Stimulated activated memory B cell treated with anti-CD40 and anti-IgM and Interleukin-4, amounts not matched to agents 10 μg/mL and 1 μg/mL and 100 μg/mL, for 72 hours (primary cell): ENCODE data around the gene TENM3.

Source experiments
- ATAC-seq: fragments of 150-1000 bp; cut with Tn5 transposase; 2 replicates; pipeline ENCODE4 v1.10.0; 2021
- H3K27ac Mint-ChIP-seq: one replicate; pipeline ENCODE4 v1.8.0; 2022; ENCODE audit warnings: mild to moderate bottlenecking, mixed read lengths
- H3K27me3 Mint-ChIP-seq: one replicate; pipeline ENCODE4 v1.8.0; 2022; ENCODE audit warnings: mixed read lengths
- H3K36me3 Mint-ChIP-seq: one replicate; pipeline ENCODE4 v1.8.0; 2022; ENCODE audit warnings: mixed read lengths
- H3K4me1 Mint-ChIP-seq: one replicate; pipeline ENCODE4 v1.8.0; 2022; ENCODE audit warnings: mixed read lengths
- H3K4me3 Mint-ChIP-seq: one replicate; pipeline ENCODE4 v1.8.0; 2022; ENCODE audit warnings: mild to moderate bottlenecking, moderate library complexity, mixed read lengths
- H3K9me3 Mint-ChIP-seq: one replicate; pipeline ENCODE4 v1.8.0; 2022; ENCODE audit warnings: mixed read lengths

Gene TENM3

DNA sequence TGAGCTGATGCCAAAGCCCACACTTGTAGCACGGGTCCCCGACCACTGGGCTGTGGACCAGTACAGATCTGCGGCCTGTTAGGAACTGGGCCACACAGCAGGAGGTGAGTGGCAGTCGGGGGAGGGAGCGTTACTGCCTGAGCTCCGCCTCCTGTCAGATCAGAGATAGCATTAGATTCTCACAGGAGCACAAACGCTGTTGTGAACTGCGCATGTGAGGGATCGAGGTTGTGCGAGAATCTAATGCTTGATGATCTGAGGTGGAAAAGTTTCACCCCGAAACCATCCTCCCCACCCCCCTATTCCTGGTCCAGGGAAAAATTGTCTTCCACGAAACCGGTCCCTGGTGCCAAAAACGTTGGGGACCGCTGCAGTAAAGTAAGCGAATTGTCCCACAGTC lies 382.0 kb downstream of the TENM3 start:
- no peak overlapping the region for H3K27ac Mint-ChIP-seq
- no peaks in the 10 kb centered on the region for H3K9me3 Mint-ChIP-seq
- no peaks in the 10 kb centered on the region for H3K36me3 Mint-ChIP-seq
- no peak for ATAC-seq
- H3K4me1 Mint-ChIP-seq, result no peaks in the 10 kb centered on the region
- H3K27me3 Mint-ChIP-seq, result no peaks in the 10 kb centered on the region
- no peak overlapping the region for H3K4me3 Mint-ChIP-seq

DNA sequence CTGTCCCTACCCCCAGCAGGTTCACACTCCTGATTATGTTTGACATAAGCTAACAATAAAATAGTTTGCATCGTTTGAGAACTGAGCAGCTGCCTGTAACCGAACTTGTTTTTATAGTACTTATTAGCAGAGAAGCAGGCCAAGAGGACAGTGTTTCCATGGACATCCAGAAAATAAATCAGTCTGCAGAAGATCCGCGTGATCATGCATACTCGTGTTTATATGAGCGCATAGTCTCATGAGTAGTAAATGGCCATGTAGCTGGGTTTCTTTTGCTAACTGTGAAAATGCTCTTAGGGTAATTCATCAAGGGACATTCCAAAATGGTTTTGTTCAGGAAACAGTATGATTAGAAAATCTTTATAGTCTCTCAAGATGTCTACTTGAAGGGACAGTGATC lies 384.8 kb downstream of the TENM3 start:
- Mint-ChIP-seq H3K27ac (no peak overlapping the region), H3K9me3 (no peaks in the 10 kb centered on the region), H3K36me3 (no peaks in the 10 kb centered on the region), H3K27me3 (no peaks in the 10 kb centered on the region), H3K4me1 (no peaks in the 10 kb centered on the region), H3K4me3 (no peak overlapping the region)
- ATAC-seq, result no peak

DNA sequence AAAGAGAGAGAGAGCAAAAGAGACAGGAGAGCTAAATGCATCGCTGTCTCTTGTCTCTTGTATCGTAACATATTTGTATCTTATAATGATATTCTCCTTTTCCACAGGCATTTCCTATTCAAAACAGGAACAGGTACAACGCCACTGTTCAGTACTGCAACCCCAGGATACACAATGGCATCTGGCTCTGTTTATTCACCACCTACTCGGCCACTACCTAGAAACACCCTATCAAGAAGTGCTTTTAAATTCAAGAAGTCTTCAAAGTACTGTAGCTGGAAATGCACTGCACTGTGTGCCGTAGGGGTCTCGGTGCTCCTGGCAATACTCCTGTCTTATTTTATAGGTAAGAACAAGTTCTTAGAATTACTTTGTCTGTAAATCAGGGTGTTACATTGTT lies 385.3 kb downstream of the TENM3 start:
- no peak for ATAC-seq
- no peaks in the 10 kb centered on the region for H3K27me3 Mint-ChIP-seq

GRCh38 chr4:182629096-182629495 lies 385.9 kb downstream of the TENM3 start:
- Mint-ChIP-seq H3K4me1 (no peaks in the 10 kb centered on the region), H3K36me3 (no peaks in the 10 kb centered on the region), H3K27ac (no peak overlapping the region), H3K9me3 (no peaks in the 10 kb centered on the region), H3K27me3 (no peaks in the 10 kb centered on the region), H3K4me3 (no peak overlapping the region)
- no peak for ATAC-seq

More for the DNA sequence above, 385.3 kb downstream of the TENM3 start:
- Mint-ChIP-seq H3K4me1 (no peaks in the 10 kb centered on the region), H3K27ac (no peak overlapping the region), H3K36me3 (no peaks in the 10 kb centered on the region), H3K4me3 (no peak overlapping the region), H3K9me3 (no peaks in the 10 kb centered on the region)

DNA sequence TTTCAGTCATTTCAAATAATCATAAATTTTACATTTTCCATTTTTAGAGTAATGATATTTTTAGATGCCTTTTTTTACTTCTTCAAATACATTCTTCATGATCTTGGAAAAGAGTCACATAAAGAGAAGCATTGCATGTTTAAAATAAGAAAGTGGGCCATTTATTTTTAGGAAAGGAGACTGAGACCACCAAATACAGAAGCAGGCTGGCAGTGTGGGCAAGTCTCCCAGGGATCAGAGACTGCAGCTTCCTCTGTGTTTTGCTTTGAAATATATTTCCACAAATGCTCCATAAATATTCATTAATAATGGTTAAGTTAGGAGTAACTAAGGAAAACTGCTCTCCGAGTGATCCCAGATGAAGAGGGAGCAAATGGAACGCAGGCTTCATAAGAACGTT lies 397.3 kb downstream of the TENM3 start:
- no peak overlapping the region for H3K27ac Mint-ChIP-seq
- H3K4me3 Mint-ChIP-seq, result no peak overlapping the region
- H3K27me3 Mint-ChIP-seq, result no peaks in the 10 kb centered on the region
- ATAC-seq, result no peak
- H3K9me3 Mint-ChIP-seq, result peaks cover 3% of the 10 kb centered on the region
- no peaks in the 10 kb centered on the region for H3K36me3 Mint-ChIP-seq
- H3K4me1 Mint-ChIP-seq, result no peaks in the 10 kb centered on the region

GRCh38 chr4:182640932-182641331 lies 397.7 kb downstream of the TENM3 start:
- Mint-ChIP-seq H3K36me3 (no peaks in the 10 kb centered on the region), H3K27ac (no peak overlapping the region), H3K27me3 (no peaks in the 10 kb centered on the region), H3K4me3 (no peak overlapping the region), H3K4me1 (no peaks in the 10 kb centered on the region), H3K9me3 (peaks cover 3% of the 10 kb centered on the region)
- no peak for ATAC-seq

- no peaks in the 10 kb centered on the region for H3K27me3 Mint-ChIP-seq
- no peaks in the 10 kb centered on the region for H3K4me1 Mint-ChIP-seq
- H3K9me3 Mint-ChIP-seq, result peaks cover 6% of the 10 kb centered on the region
- no peak overlapping the region for H3K27ac Mint-ChIP-seq
- H3K36me3 Mint-ChIP-seq, result no peaks in the 10 kb centered on the region
- no peak overlapping the region for H3K4me3 Mint-ChIP-seq
- no peak for ATAC-seq
Observed at GRCh38 chr4:182642831-182643230, 399.6 kb downstream of the TENM3 start.

DNA sequence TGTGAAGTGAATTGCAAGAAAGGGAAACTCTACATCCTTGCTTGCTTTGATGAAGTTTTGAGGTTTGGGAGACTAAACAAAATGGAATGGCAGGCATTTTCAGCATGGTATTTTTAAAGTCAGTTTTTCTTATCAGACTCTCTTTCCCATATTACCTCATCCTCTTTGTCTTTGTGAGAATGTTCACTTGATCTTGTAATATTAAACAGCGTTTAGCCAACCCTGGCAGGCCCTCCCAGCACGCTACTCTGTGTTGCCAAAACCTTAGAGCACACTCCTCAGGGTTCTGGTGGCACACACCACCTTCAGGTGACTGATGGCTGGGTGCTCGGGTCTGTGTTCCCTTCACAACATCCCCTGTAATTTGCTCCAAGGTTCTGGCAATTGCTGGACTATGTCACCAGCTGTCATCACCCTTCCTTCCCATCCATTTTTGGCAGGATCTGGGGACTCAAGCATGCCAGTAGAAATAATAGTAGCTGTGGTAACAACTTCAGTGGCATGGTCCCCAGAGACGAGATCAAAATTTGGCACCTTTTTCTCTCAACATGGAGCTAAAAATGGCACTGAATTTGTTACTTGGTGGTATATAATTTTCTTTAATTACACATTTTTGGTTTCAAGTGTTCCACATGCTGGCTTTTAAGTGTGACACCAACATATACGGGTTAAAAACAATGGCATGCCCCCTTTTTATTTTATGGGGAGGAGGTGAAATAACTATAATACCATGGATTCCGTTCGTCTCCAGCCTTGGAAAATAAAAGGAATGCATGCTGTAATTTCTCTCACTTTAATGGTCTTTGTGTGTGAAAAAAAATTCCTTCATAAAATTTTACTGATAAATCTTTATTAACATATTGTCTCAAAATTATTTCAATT lies 400.8 kb downstream of the TENM3 start:
- no peaks in the 10 kb centered on the region for H3K36me3 Mint-ChIP-seq
- H3K4me1 Mint-ChIP-seq, result no peaks in the 10 kb centered on the region
- H3K4me3 Mint-ChIP-seq, result no peak overlapping the region
- no peak for ATAC-seq
- H3K9me3 Mint-ChIP-seq, result peaks cover 6% of the 10 kb centered on the region
- no peak overlapping the region for H3K27ac Mint-ChIP-seq
- H3K27me3 Mint-ChIP-seq, result no peaks in the 10 kb centered on the region

DNA sequence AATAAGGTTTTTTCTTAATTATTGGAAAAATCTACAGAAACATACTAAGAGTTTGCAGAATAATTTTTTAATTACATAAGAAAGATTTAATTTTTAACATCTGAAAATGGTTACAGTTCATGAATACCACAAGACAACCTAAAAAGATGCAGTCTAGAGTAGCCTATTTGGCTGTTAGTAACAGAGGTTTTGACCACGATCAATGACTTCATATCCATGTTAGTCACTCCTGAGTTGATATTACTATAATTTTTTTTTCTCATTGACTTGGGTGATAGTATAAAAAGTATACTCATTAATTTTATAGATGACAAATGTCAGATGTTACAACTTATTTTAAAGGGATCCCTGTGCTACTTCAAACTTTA lies 401.5 kb downstream of the TENM3 start:
- H3K4me3 Mint-ChIP-seq, result no peak overlapping the region

GRCh38 chr4:182645511-182645910 lies 402.3 kb downstream of the TENM3 start:
- Mint-ChIP-seq H3K27me3 (peaks cover 5% of the 10 kb centered on the region), H3K4me3 (no peak overlapping the region)

More for the DNA sequence above, 401.5 kb downstream of the TENM3 start:
- H3K27ac Mint-ChIP-seq, result no peak overlapping the region
- H3K27me3 Mint-ChIP-seq, result no peaks in the 10 kb centered on the region
- H3K36me3 Mint-ChIP-seq, result no peaks in the 10 kb centered on the region
- H3K4me1 Mint-ChIP-seq, result no peaks in the 10 kb centered on the region
- no peak for ATAC-seq
- H3K9me3 Mint-ChIP-seq, result peaks cover 6% of the 10 kb centered on the region

GRCh38 chr4:182647646-182648300 lies 404.6 kb downstream of the TENM3 start:
- H3K9me3 Mint-ChIP-seq, result peaks cover 6% of the 10 kb centered on the region
- no peaks in the 10 kb centered on the region for H3K4me1 Mint-ChIP-seq
- H3K4me3 Mint-ChIP-seq, result no peak overlapping the region
- ATAC-seq, result no peak
- no peak overlapping the region for H3K27ac Mint-ChIP-seq
- H3K27me3 Mint-ChIP-seq, result peaks cover 16% of the 10 kb centered on the region
- no peaks in the 10 kb centered on the region for H3K36me3 Mint-ChIP-seq

More at GRCh38 chr4:182645511-182645910, 402.3 kb downstream of the TENM3 start:
- ATAC-seq, result no peak
- H3K4me1 Mint-ChIP-seq, result no peaks in the 10 kb centered on the region
- no peak overlapping the region for H3K27ac Mint-ChIP-seq
- no peaks in the 10 kb centered on the region for H3K36me3 Mint-ChIP-seq
- H3K9me3 Mint-ChIP-seq, result peaks cover 6% of the 10 kb centered on the region

- Mint-ChIP-seq H3K36me3 (no peaks in the 10 kb centered on the region), H3K27me3 (peaks cover 16% of the 10 kb centered on the region), H3K4me3 (no peak overlapping the region), H3K27ac (no peak overlapping the region), H3K9me3 (peaks cover 6% of the 10 kb centered on the region), H3K4me1 (no peaks in the 10 kb centered on the region)
- no peak for ATAC-seq
Observed at GRCh38 chr4:182648766-182649165, 405.6 kb downstream of the TENM3 start.

DNA sequence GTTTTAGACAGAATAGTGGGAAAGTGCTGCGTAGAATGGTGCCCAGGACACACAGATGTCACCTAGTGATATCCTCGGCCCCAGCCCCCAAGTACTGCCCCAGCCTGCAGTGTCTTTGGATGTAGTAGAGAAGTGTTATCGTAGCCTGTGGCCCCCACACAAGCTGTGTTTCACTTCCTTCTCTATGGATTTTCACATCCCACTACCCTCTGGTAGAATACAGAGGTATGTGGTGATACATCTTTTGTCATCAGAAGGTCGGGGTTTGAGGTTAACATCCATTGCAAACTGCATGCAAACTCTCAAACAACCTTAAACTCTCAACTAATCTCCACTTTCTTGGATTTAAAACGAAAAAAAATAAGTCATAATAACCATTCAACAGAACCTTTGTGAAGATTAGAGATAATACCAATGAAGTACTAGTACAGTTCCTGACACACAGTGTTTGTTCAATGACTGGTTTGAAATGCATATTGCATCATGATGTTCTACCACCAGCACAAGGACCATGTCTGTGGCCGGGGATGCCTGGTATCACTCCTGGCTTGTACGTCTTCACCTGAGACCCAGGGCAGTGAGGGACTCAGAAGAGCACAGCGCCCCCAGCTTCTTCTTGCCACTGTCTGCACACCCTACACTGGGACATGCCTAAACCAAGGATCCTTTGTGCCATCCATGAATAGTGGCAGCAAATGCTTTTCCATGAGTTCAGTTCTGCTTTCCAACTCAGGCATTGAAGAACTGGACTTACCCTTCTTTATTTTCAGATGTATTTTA lies 406.7 kb downstream of the TENM3 start:
- Mint-ChIP-seq H3K27me3 (peaks cover 16% of the 10 kb centered on the region), H3K36me3 (no peaks in the 10 kb centered on the region), H3K4me1 (no peaks in the 10 kb centered on the region), H3K27ac (no peak overlapping the region), H3K9me3 (peaks cover 6% of the 10 kb centered on the region), H3K4me3 (no peak overlapping the region)
- ATAC-seq, result no peak

- Mint-ChIP-seq H3K27ac (no peak overlapping the region), H3K36me3 (no peaks in the 10 kb centered on the region), H3K27me3 (peaks cover 16% of the 10 kb centered on the region), H3K9me3 (no peaks in the 10 kb centered on the region), H3K4me1 (no peaks in the 10 kb centered on the region), H3K4me3 (no peak overlapping the region)
- ATAC-seq, result no peak
Observed at GRCh38 chr4:182653596-182653995, 410.4 kb downstream of the TENM3 start.

DNA sequence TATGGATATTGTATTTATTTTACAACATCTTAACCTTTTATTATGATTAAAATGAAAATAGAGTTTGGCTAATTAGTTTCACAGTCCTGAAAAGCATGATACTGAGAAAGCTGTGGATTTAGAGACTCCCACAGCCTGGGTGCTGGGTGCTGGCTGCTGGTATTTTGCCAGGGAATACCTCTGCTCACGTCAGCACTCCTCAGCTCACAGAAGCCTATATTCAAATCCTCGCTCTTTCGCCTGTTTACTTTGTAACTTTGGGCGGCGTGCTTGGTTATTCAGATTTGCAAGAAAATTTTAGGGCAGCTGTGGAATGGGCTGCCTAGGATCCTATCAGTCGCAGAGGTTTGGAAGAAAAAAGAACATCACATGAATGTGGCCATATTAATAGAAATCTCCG lies 412.1 kb downstream of the TENM3 start:
- no peak overlapping the region for H3K27ac Mint-ChIP-seq
- H3K27me3 Mint-ChIP-seq, result peaks cover 12% of the 10 kb centered on the region
- H3K36me3 Mint-ChIP-seq, result no peaks in the 10 kb centered on the region
- no peaks in the 10 kb centered on the region for H3K4me1 Mint-ChIP-seq
- no peaks in the 10 kb centered on the region for H3K9me3 Mint-ChIP-seq
- no peak for ATAC-seq
- H3K4me3 Mint-ChIP-seq, result no peak overlapping the region
